Measurements from ENCODE around the gene GAK. TPM values are rescaled to one million over a fixed set of nuclear protein-coding genes. Genes with fewer than 3 reads are reported as not detected.
A peak's percentile ranks its signal among the peaks of the same experiment; 100 is the strongest.
"Not testable (repeated sequence)": the region's sequence is repeated elsewhere in the genome, so short reads cannot be mapped to it uniquely, and the experiment has no call there.

GAK gene
- total RNA-seq, 1 experiment from 2014 or later = 67.2 TPM

DNA sequence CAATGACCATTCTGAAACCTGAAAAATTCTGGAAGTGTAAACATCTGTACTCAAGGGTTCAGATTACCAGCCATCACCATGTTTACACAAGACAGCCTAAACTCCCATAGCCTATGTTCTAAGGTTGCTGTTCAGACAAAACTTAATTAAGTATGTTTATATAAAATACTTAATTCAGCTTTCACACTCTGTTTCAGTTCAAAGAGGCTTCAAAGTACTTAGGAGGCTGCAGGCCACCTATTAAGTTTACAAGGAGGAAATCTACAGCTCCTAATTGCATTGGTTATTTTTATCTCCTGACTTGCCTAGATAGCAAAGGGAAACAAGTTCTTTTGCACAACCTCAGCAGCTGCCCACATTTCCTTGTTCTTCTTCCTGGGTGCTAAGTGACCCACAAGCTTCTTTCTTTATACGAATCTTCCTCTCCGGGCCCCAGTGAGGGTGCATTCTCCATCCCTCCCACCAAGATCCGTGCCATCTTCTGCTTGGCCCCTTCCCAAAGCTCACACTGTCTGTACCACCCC lies 2.0 kb downstream of the GAK start:
- no peak for DNase-seq (ENCODE audit: extremely low read depth, low read depth)

DNA sequence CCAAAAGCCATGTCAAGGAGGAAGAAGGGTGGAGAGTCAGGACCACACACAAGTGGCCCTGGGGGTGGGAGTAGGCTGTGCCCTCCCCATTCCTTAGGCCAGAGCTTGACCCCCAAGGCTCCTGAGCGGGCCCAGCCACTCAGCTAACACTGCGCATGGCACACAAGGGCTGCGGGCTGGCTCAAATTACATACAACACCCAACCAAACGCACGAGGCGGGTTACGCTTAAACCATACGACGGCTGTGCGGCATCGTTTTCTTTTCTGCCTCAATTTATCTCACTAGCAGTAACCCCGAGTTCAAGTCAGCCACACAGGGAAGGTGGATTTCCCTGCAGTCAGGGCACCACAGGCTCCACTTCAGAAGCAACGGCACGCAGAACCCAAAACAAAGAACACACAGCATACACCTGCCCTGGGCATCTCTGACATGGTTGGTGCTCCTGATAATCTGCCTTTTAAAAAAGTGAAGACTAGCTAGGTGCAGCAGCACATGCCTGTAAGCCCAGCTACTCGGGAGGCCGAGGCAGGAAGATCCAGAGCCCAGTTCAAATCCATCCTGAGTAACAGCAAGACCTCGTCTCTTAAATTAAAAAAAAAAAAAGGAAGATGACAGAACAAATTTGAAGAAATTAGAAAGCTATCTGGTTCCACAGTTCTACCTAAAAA lies 2.9 kb downstream of the GAK start:
- no peak for DNase-seq (ENCODE audit: extremely low read depth, low read depth)

DNA sequence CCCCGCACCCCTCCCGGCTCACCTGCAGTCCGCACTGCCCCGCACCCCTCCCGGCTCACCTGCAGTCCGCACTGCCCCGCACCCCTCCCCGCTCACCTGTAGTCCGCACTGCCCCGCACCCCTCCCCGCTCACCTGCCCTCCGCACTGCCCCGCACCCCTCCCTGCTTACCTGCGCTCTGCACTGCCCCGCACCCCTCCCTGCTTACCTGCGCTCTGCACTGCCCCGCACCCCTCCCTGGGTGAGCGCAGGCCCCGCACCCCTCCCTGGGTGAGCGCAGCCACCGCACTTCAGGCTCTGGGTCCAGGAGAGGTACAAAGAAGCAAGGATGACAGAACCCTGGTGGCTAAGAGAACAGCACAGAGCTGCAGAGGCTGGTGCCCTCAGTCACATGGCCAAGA lies 4.5 kb downstream of the GAK start:
- DNase-seq (ENCODE audit: extremely low read depth, low read depth) = not testable (repeated sequence)

DNA sequence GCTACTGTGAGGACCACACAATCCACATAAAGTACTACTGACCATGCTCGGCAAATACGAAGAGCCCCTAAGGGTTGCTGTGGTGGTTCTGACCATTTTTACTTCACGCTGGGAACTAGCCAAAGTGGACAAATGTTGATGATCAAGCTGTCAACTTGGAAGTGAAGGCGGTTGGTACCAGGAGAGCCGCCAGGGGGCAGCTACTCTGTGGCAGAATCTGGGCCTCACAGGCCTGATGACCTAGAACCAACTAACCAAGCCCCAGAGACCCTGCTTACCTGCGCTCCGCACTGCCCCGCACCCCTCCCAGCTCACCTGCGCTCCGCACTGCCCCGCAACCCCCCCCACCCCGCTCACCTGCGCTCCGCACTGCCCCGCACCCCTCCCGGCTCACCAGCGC lies 5.6 kb downstream of the GAK start:
- peak; percentile 29 for DNase-seq (ENCODE audit: extremely low read depth, low read depth)

DNA sequence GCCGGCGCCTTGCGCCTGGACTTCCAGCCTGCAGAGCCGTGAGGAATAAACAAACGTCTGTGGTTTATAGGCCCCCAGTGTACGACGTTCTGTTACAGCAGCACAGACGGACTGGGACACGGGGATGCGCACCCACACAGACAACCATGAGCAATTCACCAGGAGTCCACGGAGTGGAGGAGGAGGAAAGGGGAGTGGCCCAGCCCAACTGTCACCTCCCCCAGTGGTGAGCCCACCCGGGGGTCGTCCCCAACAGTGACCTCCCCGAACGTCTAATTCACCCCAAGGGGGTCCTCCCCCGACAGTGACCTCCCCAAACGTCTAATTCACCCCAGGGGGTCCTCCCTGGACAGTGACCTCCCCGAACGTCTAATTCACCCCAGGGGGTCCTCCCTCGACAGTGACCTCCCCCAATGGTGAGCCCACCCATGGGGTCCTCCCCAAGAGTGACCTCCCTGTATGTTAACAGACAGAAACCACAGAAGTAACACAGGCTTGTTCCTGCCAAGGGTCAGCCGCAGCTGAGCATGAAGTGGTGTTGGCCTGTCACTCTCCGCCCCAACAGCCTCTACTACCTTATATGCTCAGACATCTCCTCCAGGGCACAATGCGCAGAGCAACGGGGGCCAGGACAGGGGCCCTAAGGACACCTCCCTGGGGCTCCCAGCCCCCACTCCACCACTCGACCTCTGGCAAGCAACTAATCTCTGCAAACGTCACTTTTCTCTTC lies 6.2 kb downstream of the GAK start:
- DNase-seq (ENCODE audit: extremely low read depth, low read depth) = no peak

DNA sequence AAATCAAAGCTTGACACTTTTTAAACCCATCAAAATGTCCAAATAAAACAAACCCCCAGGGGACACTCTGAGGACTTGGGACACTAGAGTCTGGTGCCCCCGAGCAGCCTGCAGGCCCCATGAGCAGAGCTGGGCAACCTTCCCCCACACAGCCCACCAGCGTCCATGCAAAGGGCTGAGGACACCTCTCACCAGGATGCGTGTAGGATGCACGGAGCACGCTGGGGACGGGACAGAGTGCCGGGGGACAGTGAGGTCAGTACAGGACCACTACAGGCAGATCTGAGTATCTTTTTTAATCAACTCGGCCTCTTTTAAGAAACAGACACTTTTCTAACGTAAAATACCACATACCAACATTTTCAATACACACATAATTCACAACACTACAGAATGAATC lies 6.9 kb downstream of the GAK start:
- no peak for DNase-seq (ENCODE audit: extremely low read depth, low read depth)

DNA sequence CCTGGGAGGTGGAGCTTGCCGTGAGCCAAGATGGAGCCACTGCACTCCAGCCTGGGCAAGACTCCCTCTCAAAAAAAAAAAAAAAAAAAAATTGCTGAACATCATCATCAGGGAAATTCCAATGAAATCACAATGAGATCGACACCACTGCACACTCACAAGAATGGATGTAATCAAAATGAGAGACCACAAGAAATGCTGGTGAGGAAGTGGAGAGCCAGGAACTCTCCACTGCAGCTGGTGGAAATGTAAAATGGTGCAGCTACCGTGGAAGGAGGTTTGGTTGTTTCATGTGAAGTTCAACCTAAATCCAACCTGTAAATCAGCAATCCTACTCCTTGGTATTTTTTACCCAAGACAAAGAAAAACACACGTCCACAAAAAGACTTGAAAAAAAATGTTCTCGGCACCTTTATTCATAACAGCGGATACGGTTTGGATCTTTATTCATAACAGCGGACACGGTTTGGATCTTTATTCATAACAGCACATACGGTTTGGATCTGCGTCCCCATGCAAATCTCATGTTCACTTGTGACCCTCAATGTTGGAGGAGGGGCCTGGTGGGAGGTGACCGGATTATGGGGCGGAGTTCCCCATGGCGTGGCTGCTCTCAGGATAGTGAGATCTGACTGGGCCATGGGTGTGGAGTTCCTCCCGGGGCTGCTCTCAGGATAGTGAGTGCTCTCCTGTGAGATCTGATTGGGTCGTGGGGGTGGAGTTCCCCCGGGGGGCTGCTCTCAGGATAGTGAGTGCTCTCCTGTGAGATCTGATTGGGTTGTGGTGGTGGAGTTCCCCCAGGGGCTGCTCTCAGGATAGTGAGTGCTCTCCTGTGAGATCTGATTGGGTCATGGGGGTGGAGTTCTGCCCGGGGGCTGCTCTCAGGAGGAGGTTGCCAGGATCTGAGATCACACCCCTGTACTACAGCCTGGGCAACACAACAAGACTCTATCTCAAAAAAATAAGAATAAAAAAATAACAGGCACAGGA lies 7.7 kb downstream of the GAK start:
- no peak for DNase-seq (ENCODE audit: extremely low read depth, low read depth)

DNA sequence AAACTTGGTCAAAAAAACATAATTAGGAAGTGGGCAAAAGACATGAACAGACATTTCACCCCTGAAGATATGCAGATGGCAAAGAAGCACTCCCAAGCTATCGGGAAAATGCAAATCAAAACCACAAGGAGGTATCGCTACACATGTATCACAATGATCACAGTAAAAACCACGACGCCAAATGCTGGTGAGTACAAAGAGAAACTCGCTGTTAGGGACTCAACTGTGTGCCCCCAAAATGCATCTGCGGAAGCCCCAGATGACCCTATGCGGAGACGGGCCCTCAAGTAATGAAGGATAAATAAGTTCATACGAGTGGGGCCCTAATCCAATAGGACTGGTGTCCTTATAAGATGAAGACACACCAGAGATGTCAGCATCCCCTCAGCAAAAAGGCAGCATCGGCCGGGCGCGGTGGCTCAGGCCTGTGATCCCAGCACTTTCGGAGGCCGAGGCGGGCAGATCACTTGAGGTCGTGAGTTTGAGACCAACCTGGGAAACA lies 10.2 kb downstream of the GAK start:
- no peak for DNase-seq (ENCODE audit: extremely low read depth, low read depth)

DNA sequence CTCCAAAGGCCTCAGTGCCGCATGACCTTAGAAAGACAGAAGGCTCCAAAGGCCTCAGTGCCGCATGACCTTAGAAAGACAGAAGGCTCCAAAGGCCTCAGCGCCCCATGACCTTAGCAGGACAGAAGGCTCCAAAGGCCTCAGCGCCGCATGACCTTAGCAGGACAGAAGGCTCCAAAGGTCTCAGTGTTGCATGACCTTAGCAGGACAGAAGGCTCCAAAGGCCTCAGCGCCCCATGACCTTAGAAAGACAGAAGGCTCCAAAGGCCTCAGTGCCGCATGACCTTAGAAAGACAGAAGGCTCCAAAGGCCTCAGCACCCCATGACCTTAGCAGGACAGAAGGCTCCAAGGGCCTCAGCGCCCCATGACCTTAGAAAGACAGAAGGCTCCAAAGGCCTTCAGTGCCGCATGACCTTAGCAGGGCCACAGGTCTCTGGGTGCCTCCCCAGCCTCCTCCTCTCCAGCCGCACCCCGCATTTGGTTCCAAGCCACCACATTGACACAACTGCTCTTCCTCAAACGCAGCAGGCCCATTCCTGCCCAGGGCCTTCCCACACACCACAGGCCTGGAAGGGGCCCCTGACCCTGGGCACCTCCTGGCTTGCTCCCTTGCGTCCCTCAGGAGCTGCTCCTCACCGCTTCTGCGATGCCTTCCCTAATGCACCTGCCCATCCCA lies 13.0 kb downstream of the GAK start:
- DNase-seq (ENCODE audit: extremely low read depth, low read depth) = not testable (repeated sequence)

DNA sequence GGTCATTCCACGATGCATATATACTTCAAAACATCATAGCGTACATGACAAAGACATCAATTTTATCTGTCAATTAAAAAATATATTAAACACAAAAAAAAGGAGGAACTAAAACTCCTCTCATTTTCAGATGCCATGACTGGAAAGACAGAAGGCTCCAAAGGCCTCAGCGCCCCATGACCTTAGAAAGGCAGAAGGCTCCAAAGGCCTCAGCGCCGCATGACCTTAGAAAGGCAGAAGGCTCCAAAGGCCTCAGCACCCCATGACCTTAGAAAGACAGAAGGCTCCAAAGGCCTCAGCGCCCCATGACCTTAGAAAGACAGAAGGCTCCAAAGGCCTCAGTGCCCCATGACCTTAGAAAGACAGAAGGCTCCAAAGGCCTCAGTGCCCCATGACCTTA lies 13.5 kb downstream of the GAK start:
- not testable (repeated sequence) for DNase-seq (ENCODE audit: extremely low read depth, low read depth)

DNA sequence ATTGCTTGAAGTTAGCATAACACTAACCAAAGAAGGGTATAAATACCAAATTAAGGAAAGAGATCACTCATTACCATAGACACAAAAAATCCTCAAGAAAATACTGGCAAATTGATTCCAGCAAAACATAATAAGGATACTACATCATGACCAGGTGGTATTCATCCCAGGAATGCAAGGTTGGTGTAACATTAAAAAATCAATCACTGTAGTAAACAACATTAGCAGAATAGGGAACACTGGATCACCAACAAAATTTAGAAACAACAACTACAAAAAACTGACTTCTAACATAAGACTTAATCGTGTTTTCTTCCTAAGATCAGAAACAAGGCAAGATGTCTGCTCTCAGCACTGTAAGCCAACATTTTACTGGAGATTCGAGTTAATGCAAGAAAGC lies 14.1 kb downstream of the GAK start:
- DNase-seq (ENCODE audit: extremely low read depth, low read depth) = no peak

DNA sequence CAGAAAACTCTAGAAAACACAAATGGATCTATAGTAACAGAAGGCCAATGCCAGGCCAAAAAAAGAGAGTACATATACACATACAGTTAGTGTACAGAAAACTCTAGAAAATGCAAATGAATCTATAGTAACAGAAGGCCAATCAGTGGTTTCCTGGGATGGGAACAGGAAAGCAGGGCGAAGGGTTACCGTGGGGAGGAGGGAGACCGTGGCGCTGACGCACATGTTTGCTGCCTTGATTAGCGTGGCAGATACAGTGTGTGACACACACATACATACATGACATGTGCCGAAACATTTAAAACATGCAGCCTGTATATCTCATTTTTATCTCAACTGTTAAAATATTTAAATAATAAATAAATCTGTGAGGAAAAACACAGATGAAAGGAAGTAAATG lies 14.7 kb downstream of the GAK start:
- no peak for DNase-seq (ENCODE audit: extremely low read depth, low read depth)

DNA sequence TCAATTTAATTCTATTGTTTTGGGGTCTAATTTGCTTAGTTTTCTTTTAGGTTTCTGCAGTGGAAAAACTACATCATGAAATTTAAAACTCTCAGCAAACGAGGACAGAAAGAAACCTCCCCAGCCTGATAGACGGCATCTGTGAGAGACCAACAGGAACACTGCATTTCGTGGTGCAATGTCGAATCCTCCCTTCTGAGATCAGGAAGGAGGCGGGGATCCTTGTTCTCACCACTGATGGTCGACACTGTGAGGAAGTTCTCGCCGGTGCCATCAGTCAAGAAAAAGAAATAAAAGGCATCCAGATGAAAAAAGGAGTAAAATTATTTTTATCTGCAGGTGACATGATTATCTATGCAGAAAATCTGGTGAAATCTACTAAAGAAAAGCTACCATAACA lies 16.5 kb downstream of the GAK start:
- DNase-seq (ENCODE audit: extremely low read depth, low read depth) = no peak

DNA sequence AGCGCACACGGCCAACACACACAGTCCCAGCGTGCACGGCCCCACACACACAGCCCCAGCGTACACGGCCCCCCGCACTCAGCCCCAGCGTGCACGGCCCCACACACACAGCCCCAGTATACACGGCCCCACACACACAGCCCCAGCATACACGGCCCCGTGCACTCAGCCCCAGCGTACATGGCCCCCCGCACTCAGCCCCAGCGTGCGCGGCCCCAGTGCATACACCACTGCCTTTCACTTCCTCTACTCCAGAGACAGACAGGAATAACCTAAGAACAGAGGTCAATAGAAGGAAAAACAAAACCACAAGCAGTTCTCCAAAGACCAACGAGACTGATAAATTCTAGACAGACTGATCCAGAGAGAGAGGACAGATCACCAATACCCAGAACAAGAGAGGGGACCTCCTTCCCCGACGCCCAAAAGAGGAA lies 17.1 kb downstream of the GAK start:
- no peak for DNase-seq (ENCODE audit: extremely low read depth, low read depth)

DNA sequence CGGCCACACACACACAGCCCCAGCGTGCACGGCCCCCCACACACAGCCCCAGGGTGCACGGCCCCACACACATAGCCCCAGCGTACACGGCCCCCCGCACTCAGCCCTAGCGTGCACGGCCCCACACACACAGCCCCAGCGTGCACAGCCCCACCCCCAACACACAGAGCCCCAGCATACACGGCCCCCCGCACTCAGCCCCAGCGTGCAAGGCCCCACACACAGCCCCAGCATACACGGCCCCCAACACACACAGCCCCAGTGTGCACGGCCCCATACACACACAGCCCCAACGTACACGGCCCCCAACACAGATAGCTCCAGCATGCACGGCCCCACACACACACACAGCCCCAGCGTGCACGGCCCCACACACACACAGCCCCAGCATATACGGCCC lies 17.6 kb downstream of the GAK start:
- DNase-seq (ENCODE audit: extremely low read depth, low read depth) = no peak

DNA sequence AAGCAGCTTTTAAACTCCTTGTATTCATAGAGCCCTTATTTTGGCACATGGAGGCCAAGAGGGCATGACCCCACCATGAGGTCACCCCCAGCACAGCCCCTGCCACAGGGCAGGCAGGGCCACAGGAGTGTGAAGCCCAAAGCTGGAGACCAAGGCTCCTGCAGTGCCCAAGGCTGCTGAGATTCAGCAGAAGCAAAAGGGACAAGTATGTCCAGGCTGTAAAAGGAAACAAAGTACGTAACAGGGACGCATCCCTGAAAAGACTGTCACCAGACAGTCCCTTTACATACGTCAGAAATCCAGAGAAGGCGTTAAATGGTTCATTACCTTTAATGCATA lies 18.9 kb downstream of the GAK start:
- DNase-seq (ENCODE audit: extremely low read depth, low read depth) = no peak

DNA sequence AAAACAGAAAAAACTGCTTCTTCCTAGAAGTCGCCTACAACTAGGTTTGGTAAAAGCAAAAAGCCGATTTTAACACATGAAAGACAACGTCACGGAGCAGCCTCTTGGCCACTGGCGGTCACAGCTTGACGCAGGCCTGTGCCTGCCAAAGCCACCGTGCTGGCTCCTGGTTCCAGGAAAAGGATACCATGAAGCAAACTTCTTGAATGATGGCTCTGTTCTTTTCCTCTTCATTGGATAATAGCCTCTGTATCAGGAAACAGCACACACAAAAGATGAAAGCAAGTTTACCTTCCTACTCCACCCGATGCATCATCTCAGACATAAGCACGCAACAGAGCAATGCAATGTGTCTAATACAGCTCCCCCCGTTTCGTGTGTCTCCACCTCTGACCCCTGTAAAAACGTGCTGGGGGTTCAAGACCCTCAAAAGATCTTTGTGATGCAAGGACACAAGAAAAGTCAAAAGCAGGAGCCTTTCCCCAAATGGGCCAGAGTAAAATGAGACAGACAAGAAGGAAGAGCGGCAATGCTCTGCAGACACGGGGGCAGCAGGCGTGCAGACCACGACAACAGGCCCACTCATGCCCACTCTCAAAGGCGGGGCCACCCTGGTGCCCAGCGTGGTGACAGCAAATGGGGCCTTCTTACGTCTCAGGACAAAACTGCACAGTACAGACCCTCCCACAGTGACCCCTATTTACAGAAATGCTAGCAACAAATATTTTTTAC lies 19.4 kb downstream of the GAK start:
- DNase-seq (ENCODE audit: extremely low read depth, low read depth) = no peak

DNA sequence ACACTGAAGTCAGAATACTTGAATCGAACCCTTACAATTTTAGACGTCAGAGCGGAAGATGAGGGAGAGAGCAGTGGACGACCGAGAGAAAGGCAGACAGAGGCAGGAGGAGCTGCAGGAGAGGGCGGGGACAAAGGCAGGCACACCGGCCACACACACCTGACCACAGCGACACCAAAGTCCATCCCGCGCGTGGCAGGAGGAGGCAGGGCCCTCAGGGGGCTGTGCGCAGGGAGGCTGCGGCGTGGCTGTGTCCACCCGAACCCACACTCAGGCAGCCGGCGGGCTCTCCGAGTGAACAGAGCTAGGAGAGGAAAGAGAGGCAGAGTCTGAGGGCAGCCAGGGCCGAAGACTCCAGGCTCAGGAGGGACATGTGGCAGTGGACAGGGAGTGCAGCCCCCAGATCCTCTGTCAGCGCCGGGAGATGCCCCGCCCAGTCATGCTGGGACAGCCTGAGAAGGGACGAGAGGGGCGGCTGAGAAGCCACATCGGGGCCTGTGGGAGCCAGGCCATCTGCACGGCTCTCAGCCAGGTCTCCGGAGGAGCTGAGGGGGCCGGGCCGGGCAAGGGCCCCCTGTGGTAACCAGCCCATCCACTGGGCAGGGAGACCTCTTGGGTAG lies 20.1 kb downstream of the GAK start:
- DNase-seq (ENCODE audit: extremely low read depth, low read depth) = no peak

DNA sequence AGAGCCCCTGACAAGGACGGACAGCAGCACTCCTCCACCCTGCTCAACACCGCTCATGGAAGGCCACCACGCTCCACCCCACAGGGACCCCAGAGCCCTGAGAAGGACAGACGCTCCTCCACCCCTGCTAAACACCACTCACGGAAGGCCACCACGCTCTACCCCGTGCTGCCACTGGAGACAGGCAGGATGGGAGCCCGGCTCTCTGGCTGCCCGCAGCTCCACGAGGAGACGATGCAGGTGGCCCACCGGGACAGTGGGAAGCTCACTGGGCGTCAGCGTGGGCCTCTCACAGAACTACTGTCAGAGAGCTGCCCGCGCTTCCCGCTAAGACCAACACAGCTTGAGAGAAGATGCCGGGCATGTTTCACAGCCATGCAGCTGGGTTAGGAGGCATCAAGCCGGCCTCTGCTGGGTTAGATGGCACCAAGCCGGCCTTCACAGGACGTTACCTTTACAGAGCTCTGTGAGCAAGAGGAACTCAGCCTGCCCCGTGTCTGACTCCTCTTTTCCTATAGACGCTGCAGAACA lies 20.8 kb downstream of the GAK start:
- no peak for DNase-seq (ENCODE audit: extremely low read depth, low read depth)

All from NCI-H460 (cell line).